ENCODE results near the gene TACR1. TPM values are rescaled to one million over a fixed set of nuclear protein-coding genes. Genes with fewer than 3 reads are reported as not detected.

The TACR1 gene
- total RNA-seq, 1 donor from 2014 or later, result 1.4 TPM

DNA sequence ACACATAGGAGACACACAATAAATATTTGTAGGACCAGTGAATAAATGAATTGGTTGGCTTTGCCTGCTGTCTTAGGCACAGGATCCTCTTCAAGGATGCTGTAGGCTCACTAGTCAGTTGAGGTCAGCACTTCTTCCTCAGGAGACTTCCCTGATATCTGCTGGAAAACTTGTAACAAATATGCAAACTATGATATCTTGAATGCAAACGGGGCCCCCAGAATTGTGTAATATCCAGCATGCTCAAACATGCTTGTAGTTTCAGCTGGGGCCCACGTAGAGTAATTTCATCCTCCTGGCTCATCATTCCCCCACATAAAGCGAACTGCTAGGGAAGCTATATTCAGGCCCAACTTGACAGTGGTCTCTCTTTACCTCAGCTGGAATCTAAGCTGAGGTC, 197.3 kb downstream of the TACR1 start:
- Histone ChIP-seq H3K27me3 (ENCODE audit: low read depth) (no peaks in the 10 kb centered on the region), H3K36me3 (no peaks in the 10 kb centered on the region), H3K4me1 (no peaks in the 10 kb centered on the region), H3K9me3 (no peaks in the 10 kb centered on the region), H3K4me3 (no peak overlapping the region), H3K27ac (no peak overlapping the region)
- no peak for TF ChIP-seq CTCF (IDR thresholded peaks at IDR 0.05)
- no peak for ATAC-seq
- DNase-seq, result no peak
- intact Hi-C loops (cut with DNase I), result no loop called here

GRCh38 chr2:74999468-74999867, 199.9 kb downstream of the TACR1 start:
- no peaks in the 10 kb centered on the region for H3K27me3 ChIP-seq (ENCODE audit: low read depth)
- no peak for TF ChIP-seq CTCF (IDR thresholded peaks at IDR 0.05)
- H3K4me1 ChIP-seq, result no peaks in the 10 kb centered on the region
- H3K36me3 ChIP-seq, result no peaks in the 10 kb centered on the region
- intact Hi-C loops (cut with DNase I), result no loop called here
- ATAC-seq (no peak), DNase-seq (no peak)
- H3K4me3 ChIP-seq, result no peak overlapping the region
- H3K9me3 ChIP-seq, result no peaks in the 10 kb centered on the region
- H3K27ac ChIP-seq, result no peak overlapping the region

Small RNA genes within 50 kb of the gene (microRNA-seq; reads per million reads assigned to microRNA genes)
- gene MIR5000 (ENCODE audit: borderline number of aligned reads), result not detected

Other genes with a start within 250 kb of the TACR1 start
- 65.4 TPM for gene POLE4, start 240.9 kb downstream of the TACR1 start, total RNA-seq

Data from lower lobe of right lung (tissue), 2 donors.